Prostate gland (tissue), 2 donors: ENCODE results near the gene EIPR1. TPM values are rescaled to one million over a fixed set of nuclear protein-coding genes. Genes with fewer than 3 reads are reported as not detected.

Source experiments
- DNase-seq: peaks from one replicate; pipeline ENCODE4 v3.0.0-alpha.2; 2019; ENCODE audit warnings: low spot score
- H3K27ac ChIP-seq, 2 donors: fragments of 200-600 bp; sonication (generic); 2 replicates each; pipeline ENCODE4 v1.5.1; 2017 to 2019
- H3K27me3 ChIP-seq: fragments of 200-600 bp; sonication (generic); replicated peaks from 2 replicates; pipeline ENCODE4 v1.5.1; 2019; ENCODE audit not compliant: insufficient read depth
- H3K36me3 ChIP-seq, 2 donors: fragments of 200-600 bp; sonication (generic); 1 replicate in 1 of 2; 2 replicates in 1 of 2; pipeline versions ENCODE4 v1.5.1 to v1.8.1; 2017 to 2019
- H3K4me1 ChIP-seq: fragments of 200-600 bp; sonication (generic); replicated peaks from 2 replicates; pipeline ENCODE4 v1.5.1; 2019
- H3K4me3 ChIP-seq, 2 donors: fragments of 200-600 bp; sonication (generic); 2 replicates each; pipeline ENCODE4 v1.5.1; 2017 to 2019
- H3K9me3 ChIP-seq: fragments of 200-600 bp; sonication (generic); 2 replicates; pipeline ENCODE4 v1.5.1; 2017
- POLR2A ChIP-seq: fragments of 450-650 bp; IDR thresholded peaks from one replicate; pipeline ENCODE4 v1.6.1; 2016; ENCODE audit warnings: antibody characterized with exemption, mild to moderate bottlenecking
- POLR2AphosphoS5 ChIP-seq: sonication (generic); formaldehyde crosslinking; IDR thresholded peaks from one replicate; pipeline ENCODE4 v1.6.1; 2017; ENCODE audit warnings: antibody characterized with exemption
- WGBS: methylation state at CpG from one replicate; pipeline ENCODE4 v1.1.5; 2018; 5-methylcytosine and 5-hydroxymethylcytosine counted together
- intact Hi-C: fragments of 100-400 bp; cut with DNase I; formaldehyde crosslinking; loops from one replicate; pipeline ENCODE4 v1.14.2; 2022
- total RNA-seq, 2 donors: library from RNA; depleted of rRNA; stranded (reverse); fragments of >200 nt; gene quantifications; one replicate each; pipeline ENCODE4 v1.1.0, GENCODE V29; 2016
- TF ChIP-seq, protein P1 (sequence below), 4 experiments: fragments of 200-600 bp in 2 of 4; fragments of 450-650 bp in 2 of 4; sonication (generic) in 2 of 4; IDR thresholded peaks; 1 replicate in 3 of 4; 2 replicates in 1 of 4; pipeline ENCODE4 v1.5.1; 2016 to 2019; ENCODE audit warnings: antibody characterized with exemption in 4 of 4, mild to moderate bottlenecking in 2 of 4, moderate library complexity in 2 of 4

The EIPR1 gene
- total RNA-seq, 2 donors from 2014 or later: 30.0 to 52.3 TPM

DNA sequence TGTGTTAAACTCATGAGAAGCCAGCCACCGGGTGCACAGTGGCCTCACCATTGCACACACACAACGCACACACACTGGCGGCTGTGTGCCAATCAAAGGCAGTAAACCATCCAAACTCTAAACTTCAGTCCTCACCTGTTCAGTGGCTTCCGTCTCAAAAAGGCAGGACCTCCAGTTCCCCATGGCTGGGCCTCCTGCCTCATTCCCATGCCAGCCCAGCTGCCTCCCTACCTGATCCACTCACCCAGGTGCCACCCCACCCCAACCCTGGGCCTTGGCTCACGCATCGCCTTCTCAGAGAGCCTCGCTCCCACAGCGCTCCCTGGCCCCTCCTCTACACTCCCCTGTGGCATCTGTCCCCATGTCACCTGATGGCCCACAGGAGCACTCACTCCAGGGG, 190.9 kb downstream of the EIPR1 start:
- TF ChIP-seq POLR2A (no peak), POLR2AphosphoS5 (no peak)
- TF ChIP-seq, protein P1, sequence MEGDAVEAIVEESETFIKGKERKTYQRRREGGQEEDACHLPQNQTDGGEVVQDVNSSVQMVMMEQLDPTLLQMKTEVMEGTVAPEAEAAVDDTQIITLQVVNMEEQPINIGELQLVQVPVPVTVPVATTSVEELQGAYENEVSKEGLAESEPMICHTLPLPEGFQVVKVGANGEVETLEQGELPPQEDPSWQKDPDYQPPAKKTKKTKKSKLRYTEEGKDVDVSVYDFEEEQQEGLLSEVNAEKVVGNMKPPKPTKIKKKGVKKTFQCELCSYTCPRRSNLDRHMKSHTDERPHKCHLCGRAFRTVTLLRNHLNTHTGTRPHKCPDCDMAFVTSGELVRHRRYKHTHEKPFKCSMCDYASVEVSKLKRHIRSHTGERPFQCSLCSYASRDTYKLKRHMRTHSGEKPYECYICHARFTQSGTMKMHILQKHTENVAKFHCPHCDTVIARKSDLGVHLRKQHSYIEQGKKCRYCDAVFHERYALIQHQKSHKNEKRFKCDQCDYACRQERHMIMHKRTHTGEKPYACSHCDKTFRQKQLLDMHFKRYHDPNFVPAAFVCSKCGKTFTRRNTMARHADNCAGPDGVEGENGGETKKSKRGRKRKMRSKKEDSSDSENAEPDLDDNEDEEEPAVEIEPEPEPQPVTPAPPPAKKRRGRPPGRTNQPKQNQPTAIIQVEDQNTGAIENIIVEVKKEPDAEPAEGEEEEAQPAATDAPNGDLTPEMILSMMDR (IDR thresholded peaks at IDR 0.05): no peak
- no peak for DNase-seq
- intact Hi-C loops: no loop called here
- no peaks in the 10 kb centered on the region for H3K9me3 ChIP-seq
- H3K36me3 ChIP-seq: no peaks in the 10 kb centered on the region
- H3K27me3 ChIP-seq: no peaks in the 10 kb centered on the region
- H3K27ac ChIP-seq: no peak overlapping the region
- WGBS: 98% methylated on average over 8 of the region's 8 CpGs
- no peaks in the 10 kb centered on the region for H3K4me1 ChIP-seq
- H3K4me3 ChIP-seq: no peak overlapping the region

DNA sequence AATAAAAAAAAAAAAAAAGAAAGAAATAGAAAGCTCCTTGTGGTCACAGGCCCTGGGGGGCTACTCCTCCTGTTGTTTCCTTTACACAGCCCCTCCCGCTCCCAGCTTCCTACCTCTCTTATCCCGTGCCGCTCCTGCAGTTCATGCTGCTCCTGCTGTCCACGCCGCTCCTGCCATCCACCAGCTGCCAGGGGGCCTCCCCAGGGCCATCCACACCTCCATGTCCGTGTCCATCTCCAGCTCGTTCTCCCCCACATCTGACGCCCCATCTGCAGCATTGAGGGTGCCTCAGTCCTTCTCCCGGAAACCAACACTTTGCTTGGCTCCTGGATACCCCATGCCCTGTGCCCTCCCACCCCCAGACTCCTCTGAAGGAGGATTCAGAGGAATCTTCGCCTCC, 191.7 kb downstream of the EIPR1 start:
- no peak for TF ChIP-seq POLR2AphosphoS5
- TF ChIP-seq, protein P1 (IDR thresholded peaks at IDR 0.05): no peak
- no peak for TF ChIP-seq POLR2A
- Histone ChIP-seq H3K36me3 (no peaks in the 10 kb centered on the region), H3K4me3 (no peak overlapping the region), H3K4me1 (no peaks in the 10 kb centered on the region), H3K9me3 (no peaks in the 10 kb centered on the region), H3K27me3 (no peaks in the 10 kb centered on the region), H3K27ac (no peak overlapping the region)
- WGBS: 93% methylated on average over 10 of the region's 10 CpGs
- intact Hi-C loops: no loop called here
- no peak for DNase-seq

DNA sequence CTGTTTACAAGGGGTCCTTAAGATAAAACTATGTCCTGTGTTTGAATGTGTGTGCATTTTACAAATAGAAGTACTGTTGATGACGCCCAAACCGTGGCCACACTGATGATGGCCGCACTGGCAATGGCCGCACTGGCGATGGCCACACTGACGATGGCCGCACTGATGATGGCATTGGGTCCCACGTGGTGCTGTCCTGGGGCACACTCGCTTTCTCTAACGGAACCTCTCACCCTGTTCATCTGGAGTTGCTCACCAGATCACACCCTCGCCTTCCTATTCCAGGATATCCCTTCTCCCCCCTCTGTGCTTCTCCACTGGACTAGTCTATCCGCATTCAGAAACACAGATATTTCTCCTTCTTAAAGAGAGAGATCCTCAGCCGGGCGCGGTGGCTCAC, 192.4 kb downstream of the EIPR1 start:
- TF ChIP-seq POLR2A (no peak), POLR2AphosphoS5 (no peak)
- no peaks in the 10 kb centered on the region for H3K27me3 ChIP-seq
- H3K4me3 ChIP-seq: no peak overlapping the region
- intact Hi-C loops: no loop called here
- H3K4me1 ChIP-seq: no peaks in the 10 kb centered on the region
- WGBS: 92% methylated on average over 15 of the region's 15 CpGs
- no peaks in the 10 kb centered on the region for H3K36me3 ChIP-seq
- no peaks in the 10 kb centered on the region for H3K9me3 ChIP-seq
- no peak overlapping the region for H3K27ac ChIP-seq
- DNase-seq: no peak

DNA sequence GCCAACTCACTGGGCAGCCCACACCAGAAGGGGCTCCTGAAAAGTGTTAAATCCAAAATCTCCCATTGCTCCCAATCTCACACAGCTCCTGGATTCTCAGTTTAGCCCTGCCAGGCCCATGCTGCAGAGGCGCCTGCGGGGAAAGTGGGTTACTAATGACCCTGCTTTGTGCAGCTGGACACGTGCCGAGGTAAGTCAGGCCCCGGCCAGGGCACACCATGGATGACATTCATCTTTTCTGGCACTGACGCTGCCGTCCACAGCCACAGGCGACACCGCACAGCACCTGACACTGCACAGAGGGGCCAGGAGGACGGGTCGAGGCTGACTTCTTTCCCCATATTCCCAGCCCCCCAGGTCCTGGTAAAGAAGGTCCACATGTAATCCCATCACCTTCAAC, 193.5 kb downstream of the EIPR1 start:
- WGBS: 96% methylated on average over 11 of the region's 11 CpGs
- Histone ChIP-seq H3K4me1 (no peaks in the 10 kb centered on the region), H3K27ac (no peak overlapping the region), H3K4me3 (no peak overlapping the region), H3K27me3 (no peaks in the 10 kb centered on the region), H3K9me3 (no peaks in the 10 kb centered on the region), H3K36me3 (no peaks in the 10 kb centered on the region)
- TF ChIP-seq POLR2A (no peak), POLR2AphosphoS5 (no peak)
- TF ChIP-seq, protein P1 (IDR thresholded peaks at IDR 0.05): no peak
- intact Hi-C loops: no loop called here
- DNase-seq: no peak

DNA sequence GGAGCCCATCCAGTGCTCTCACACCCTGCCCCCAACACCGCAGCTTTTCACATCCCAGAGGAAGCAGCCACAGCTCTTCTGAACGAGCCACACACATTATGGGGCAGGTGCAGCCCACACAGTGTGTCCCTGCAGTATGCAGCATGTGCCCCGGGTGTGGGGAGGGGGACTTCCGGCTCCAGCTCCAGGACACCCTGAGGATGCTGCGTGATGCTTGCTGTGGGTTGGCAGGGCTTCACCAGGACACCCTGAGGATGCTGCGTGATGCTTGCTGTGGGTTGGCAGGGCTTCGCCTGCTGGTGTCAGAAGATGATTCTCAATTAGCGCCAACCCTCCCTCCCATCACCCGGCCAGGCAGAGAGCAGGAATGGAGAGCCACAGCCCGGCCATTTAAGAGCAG, 193.9 kb downstream of the EIPR1 start:
- H3K4me3 ChIP-seq: no peak overlapping the region
- no peak overlapping the region for H3K27ac ChIP-seq
- intact Hi-C loops: no loop called here
- H3K27me3 ChIP-seq: no peaks in the 10 kb centered on the region
- WGBS: 97% methylated on average over 10 of the region's 10 CpGs
- TF ChIP-seq POLR2AphosphoS5 (no peak), POLR2A (no peak)
- TF ChIP-seq, protein P1 (IDR thresholded peaks at IDR 0.05): no peak
- DNase-seq: no peak
- H3K9me3 ChIP-seq: no peaks in the 10 kb centered on the region
- no peaks in the 10 kb centered on the region for H3K36me3 ChIP-seq
- H3K4me1 ChIP-seq: no peaks in the 10 kb centered on the region
